AG10803 (cell line): ENCODE data around the gene SART1.

ENCODE experiments used
- DNase-seq: peaks from one replicate; pipeline ENCODE4 v3.0.0; 2010; ENCODE audit warnings: low read depth
- H3K4me3 ChIP-seq: 2 replicates; pipeline ENCODE4 v1.5.1; 2011; ENCODE audit warnings: mild to moderate bottlenecking, low read length, control low read depth
- TF ChIP-seq, protein P1 (sequence below): conservative IDR thresholded peaks from 2 replicates; pipeline ENCODE4 v1.5.1; 2011; ENCODE audit warnings: mild to moderate bottlenecking, low read length, control low read depth, inconsistent platforms

The SART1 gene

DNA sequence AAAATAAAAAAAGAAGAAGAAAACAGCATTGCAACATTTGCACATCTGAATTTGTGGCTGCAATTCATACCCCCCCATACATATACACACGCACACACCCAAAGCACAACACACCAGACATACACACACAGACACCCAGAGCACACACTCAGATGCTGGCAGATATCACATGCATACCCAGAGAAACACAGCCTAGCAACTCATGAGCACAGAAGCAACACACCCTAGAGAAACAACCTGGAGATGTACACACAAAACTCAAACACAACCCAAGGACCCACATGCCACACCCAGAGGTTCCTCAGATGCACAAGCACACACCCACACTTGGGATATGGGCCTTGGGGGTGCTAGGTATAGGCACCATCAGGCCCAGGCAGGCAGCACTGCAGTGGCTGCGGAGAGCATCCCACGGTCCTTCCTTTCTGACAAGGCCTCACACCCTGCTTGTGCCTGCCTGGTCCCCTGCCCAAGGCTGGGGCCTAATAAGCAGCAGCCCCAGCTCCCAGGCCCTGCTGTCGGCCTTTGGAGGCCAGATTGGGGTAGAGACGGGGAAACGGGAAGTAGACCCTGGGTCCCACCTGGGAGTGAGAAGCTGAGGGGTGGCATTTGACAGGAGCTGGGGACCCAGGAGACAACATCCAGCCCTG, 53.4 kb downstream of the SART1 start:
- no peak for DNase-seq
- no peak overlapping the region for H3K4me3 ChIP-seq
- TF ChIP-seq, protein P1, sequence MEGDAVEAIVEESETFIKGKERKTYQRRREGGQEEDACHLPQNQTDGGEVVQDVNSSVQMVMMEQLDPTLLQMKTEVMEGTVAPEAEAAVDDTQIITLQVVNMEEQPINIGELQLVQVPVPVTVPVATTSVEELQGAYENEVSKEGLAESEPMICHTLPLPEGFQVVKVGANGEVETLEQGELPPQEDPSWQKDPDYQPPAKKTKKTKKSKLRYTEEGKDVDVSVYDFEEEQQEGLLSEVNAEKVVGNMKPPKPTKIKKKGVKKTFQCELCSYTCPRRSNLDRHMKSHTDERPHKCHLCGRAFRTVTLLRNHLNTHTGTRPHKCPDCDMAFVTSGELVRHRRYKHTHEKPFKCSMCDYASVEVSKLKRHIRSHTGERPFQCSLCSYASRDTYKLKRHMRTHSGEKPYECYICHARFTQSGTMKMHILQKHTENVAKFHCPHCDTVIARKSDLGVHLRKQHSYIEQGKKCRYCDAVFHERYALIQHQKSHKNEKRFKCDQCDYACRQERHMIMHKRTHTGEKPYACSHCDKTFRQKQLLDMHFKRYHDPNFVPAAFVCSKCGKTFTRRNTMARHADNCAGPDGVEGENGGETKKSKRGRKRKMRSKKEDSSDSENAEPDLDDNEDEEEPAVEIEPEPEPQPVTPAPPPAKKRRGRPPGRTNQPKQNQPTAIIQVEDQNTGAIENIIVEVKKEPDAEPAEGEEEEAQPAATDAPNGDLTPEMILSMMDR = no peak

DNA sequence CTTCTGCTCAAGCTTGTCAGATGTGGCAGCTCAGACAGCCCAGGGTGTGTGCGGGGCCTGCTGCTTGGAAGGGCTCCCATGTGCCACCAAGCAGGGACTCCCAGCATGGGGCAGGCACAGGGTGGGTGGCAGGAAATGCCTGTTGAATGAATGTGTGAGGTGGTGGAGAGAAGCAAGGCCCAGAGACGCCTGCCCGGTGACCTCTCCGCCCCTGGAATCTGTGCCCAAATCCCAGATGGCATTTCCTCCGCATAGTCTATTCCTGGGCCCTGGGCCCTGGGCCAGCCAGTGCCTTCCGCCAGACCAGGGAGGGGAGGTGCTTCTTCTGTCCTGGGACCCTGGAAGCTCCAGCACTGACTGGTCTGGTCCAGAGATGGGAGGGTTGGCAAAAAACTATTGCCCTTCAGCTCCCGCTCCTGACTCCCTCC, 53.9 kb downstream of the SART1 start:
- DNase-seq = peak; percentile 78

DNA sequence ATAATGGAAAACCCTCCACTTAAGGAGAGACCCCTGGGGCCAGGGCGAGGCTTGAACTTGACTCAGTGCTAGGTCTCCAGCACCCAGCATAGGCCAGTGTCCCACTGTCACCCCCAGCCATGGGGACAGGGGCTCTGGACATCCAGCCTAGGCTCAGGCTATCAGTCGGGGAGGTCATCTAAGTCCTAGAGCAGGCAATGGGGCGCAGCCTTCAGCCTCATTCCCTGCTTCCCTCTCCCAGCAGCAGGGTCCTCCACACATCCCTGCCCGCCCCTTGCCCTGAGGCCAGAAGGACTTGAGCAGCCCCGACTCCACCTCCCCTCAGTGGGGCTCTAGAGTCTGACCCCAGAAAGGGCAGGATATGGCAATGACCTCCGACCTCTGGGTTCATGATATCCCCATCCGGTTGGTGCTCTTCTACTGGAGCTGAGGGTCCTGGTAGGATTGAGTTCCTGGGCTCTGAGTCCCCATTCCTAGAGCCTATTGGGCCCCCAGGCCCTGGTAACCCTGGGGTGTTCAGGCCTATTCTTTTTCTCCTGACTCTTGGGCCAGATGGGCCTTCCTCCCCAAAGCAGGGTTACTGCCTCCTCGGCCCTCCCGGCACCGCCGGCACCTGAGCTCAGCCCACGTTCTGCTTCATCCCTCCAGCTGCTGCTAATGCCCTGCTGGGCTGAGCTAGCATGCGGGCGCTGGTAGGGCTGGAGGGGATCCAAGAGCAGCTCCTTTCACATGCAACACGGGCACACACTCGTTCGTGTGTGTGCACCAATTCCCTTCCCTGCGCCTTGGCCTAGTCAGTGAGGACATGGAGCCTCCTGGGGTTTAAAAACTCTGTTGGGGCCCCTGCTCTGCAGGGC, 54.6 kb downstream of the SART1 start:
- no peak overlapping the region for H3K4me3 ChIP-seq
- DNase-seq = no peak
- TF ChIP-seq, protein P1 = no peak

More for the DNA sequence above, 53.9 kb downstream of the SART1 start:
- H3K4me3 ChIP-seq = no peak overlapping the region
- TF ChIP-seq, protein P1 = no peak

DNA sequence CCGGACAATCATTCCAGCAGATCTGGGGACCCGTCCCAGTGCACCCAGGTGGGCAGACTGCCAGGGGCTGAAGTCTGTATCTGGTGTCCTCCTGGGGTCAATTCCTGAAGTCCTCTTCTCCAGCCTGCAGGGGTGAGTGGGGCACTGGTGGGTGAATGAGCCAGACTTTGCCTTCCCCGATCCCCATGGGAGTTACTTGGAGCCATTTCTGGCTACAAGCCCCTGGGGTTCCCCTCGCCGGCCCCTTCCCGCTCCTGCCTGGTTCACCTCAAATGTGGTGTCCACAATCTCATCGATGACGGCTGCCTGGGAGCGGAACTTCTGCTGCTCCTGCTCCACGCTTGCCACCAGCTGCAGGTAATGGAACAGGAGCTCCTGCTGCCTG, 55.3 kb downstream of the SART1 start:
- DNase-seq = no peak
- H3K4me3 ChIP-seq = no peak overlapping the region
- TF ChIP-seq, protein P1 = no peak

DNA sequence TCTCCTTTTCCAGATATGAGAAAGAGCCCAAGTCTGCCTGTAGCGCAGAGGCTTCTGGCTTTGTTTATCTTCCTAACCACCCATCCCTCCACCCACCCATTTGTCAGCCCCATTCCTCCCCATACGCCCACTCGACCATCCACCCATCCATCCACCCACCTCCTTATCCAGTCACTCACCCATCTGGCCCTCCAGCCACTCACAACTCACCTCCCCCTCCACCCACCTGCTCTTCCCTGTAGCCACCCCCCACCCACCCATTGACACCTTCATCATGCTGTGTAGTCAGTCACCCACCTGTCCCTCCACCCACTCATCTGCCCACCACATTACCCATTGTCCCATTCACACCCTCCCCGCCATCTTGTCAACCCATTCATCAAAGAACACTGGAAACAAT, 55.8 kb downstream of the SART1 start:
- TF ChIP-seq, protein P1 = no peak
- DNase-seq = no peak

DNA sequence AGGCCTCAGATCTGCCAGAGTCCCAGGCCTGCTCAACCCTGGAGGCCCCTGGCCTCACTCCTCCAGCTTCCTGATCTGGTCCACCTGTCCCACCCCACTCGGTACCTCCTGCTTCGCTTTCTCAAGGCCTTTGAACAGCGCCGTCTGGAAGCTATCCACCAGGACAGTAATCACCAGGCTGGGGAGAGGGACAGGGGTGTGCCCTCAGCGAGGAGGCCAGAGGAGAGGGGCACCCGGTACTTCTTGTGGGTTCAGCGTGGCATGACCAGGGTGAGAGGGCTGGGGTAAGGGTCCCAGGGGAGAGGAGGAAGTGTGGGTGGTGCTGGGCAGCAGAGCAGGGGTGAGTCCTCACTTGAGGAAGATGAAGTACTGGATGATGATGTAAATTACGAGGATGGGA, 58.7 kb downstream of the SART1 start:
- H3K4me3 ChIP-seq = no peak overlapping the region
- no peak for DNase-seq

More for the DNA sequence above, 55.8 kb downstream of the SART1 start:
- no peak overlapping the region for H3K4me3 ChIP-seq

More for the DNA sequence above, 58.7 kb downstream of the SART1 start:
- TF ChIP-seq, protein P1 = no peak
